Caco-2 (cell line): ENCODE data around the gene MYH14. TPM values are rescaled to one million over a fixed set of nuclear protein-coding genes. Genes with fewer than 3 reads are reported as not detected.

Source experiments
- BruUV-seq: library from RNA; stranded (reverse); fragments of 400-500 nt; replicated peaks from 2 replicates; lab custom pipeline; 2021; lab: Mats Ljungman, UMichigan
- CTCF ChIA-PET: fragments of 300-600 bp; sonication (Branson Sonifier 250); formaldehyde crosslinking; loops from one replicate; lab custom pipeline; 2022; ENCODE audit warnings: antibody characterized with exemption; lab: Charles Lee
- POLR2A ChIA-PET: fragments of 300-600 bp; sonication (Branson Sonifier 250); formaldehyde crosslinking; loops from one replicate; lab custom pipeline; 2022; ENCODE audit warnings: antibody characterized with exemption; lab: Charles Lee
- DNase-seq, 2 experiments: peaks; one replicate each; pipeline versions ENCODE4 v3.0.0 to v3.0.0-alpha.2; 2020 to 2022
- H3K27me3 ChIP-seq: replicated peaks from 2 replicates; pipeline ENCODE4 v1.6.0; 2011; ENCODE audit warnings: low read length; ENCODE audit not compliant: control insufficient read depth, insufficient read depth
- H3K36me3 ChIP-seq: 2 replicates; pipeline ENCODE4 v1.5.1; 2011; ENCODE audit warnings: low read length; ENCODE audit not compliant: control insufficient read depth, insufficient read depth
- H3K4me1 ChIP-seq: fragments of 250-450 bp; sonication (Bioruptor Pico); 2 replicates; pipeline ENCODE4 v1.5.1; 2020; ENCODE audit warnings: mild to moderate bottlenecking
- H3K4me3 ChIP-seq: 2 replicates; pipeline ENCODE4 v1.5.1; 2011; ENCODE audit warnings: low read depth, mild to moderate bottlenecking, control low read depth, low read length
- H3K9me3 ChIP-seq: fragments of 250-450 bp; sonication (Bioruptor Pico); 2 replicates; pipeline ENCODE4 v1.5.1; 2020; ENCODE audit warnings: mild to moderate bottlenecking, moderate library complexity
- H3K27ac Mint-ChIP-seq: one replicate; pipeline ENCODE4 v1.8.0; 2022; ENCODE audit warnings: mixed read lengths; ENCODE audit not compliant: unreplicated experiment
- H3K27me3 Mint-ChIP-seq: one replicate; pipeline ENCODE4 v1.8.0; 2022; ENCODE audit warnings: mixed read lengths; ENCODE audit not compliant: insufficient read depth, unreplicated experiment
- H3K36me3 Mint-ChIP-seq: one replicate; pipeline ENCODE4 v1.8.0; 2022; ENCODE audit warnings: mild to moderate bottlenecking, mixed read lengths; ENCODE audit not compliant: insufficient read depth, unreplicated experiment
- H3K4me1 Mint-ChIP-seq: one replicate; pipeline ENCODE4 v1.8.0; 2022; ENCODE audit warnings: low read depth, mixed read lengths; ENCODE audit not compliant: unreplicated experiment
- H3K4me3 Mint-ChIP-seq: one replicate; pipeline ENCODE4 v1.8.0; 2022; ENCODE audit warnings: mild to moderate bottlenecking, moderate library complexity, mixed read lengths; ENCODE audit not compliant: unreplicated experiment
- H3K9me3 Mint-ChIP-seq: one replicate; pipeline ENCODE4 v1.8.0; 2022; ENCODE audit warnings: mixed read lengths; ENCODE audit not compliant: unreplicated experiment
- intact Hi-C: fragments of 100-400 bp; cut with micrococcal nuclease; formaldehyde crosslinking; loops from one replicate; pipeline ENCODE4 v1.10.0; 2022; ENCODE audit not compliant: unreplicated experiment
- total RNA-seq: library from RNA; stranded (reverse); gene quantifications from 2 replicates; pipeline ENCODE4 v1.2.3, GENCODE V29; 2022
- TF ChIP-seq, protein P1 (sequence below), 2 experiments: fragments of 200-600 bp in 1 of 2; IDR thresholded peaks; 1 replicate in 1 of 2; 2 replicates in 1 of 2; pipeline versions ENCODE4 v1.5.1 to v1.8.0; 2011 to 2022; ENCODE audit warnings: antibody characterized with exemption in 1 of 2, control low read depth in 1 of 2, inconsistent platforms in 1 of 2, low read depth in 1 of 2, low read length in 1 of 2, mild to moderate bottlenecking in 1 of 2, moderate library complexity in 1 of 2; ENCODE audit not compliant: insufficient read depth in 1 of 2, severe bottlenecking in 1 of 2, unreplicated experiment in 1 of 2

MYH14 gene
- total RNA-seq, 1 experiment from 2014 or later = 89.8 TPM

DNA sequence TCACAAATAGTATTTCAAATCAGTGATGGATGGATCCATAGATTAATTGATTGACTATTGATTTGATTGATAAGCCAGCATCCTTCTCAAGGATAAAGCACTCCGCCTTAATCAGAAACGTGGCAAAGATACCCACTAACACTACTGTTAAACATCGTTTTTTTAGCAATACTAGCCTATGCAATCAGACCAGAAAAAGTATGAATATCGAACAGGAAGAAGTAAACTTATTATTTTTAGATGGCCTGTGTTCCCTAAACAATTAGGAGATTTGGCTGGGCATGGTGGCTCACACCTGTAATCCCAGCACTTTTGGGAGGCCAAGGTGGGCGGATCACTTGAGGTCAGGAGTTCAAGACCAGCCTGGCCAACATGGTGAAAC is 49.5 kb downstream of the MYH14 start:
- Histone ChIP-seq H3K9me3 (peaks cover 11% of the 10 kb centered on the region), H3K36me3 (peaks cover 18% of the 10 kb centered on the region), H3K27me3 (no peaks in the 10 kb centered on the region), H3K4me1 (no peaks in the 10 kb centered on the region), H3K4me3 (no peak overlapping the region)
- H3K4me1 Mint-ChIP-seq = no peaks in the 10 kb centered on the region
- H3K27ac Mint-ChIP-seq = peak overlapping the region; percentile 36
- no peak for DNase-seq
- ChIA-PET POLR2A (no interaction called here), CTCF (interaction anchor here (0.6 to 1.0 kb wide), 6 partner anchors 10 to 76 kb away, joined by 3 to 4 read pairs (median 3); partner anchors contain the start of gene KCNC3)
- TF ChIP-seq, protein P1, sequence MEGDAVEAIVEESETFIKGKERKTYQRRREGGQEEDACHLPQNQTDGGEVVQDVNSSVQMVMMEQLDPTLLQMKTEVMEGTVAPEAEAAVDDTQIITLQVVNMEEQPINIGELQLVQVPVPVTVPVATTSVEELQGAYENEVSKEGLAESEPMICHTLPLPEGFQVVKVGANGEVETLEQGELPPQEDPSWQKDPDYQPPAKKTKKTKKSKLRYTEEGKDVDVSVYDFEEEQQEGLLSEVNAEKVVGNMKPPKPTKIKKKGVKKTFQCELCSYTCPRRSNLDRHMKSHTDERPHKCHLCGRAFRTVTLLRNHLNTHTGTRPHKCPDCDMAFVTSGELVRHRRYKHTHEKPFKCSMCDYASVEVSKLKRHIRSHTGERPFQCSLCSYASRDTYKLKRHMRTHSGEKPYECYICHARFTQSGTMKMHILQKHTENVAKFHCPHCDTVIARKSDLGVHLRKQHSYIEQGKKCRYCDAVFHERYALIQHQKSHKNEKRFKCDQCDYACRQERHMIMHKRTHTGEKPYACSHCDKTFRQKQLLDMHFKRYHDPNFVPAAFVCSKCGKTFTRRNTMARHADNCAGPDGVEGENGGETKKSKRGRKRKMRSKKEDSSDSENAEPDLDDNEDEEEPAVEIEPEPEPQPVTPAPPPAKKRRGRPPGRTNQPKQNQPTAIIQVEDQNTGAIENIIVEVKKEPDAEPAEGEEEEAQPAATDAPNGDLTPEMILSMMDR (IDR thresholded peaks at IDR 0.05; ENCODE audit: insufficient read depth in 1 of 2, low read depth in 1 of 2, low read length in 1 of 2, severe bottlenecking in 1 of 2, unreplicated experiment in 1 of 2) = no peak
- H3K4me3 Mint-ChIP-seq = no peak overlapping the region
- peaks cover 15% of the 10 kb centered on the region for H3K9me3 Mint-ChIP-seq
- BruUV-seq = no TSS peak
- intact Hi-C loops = no loop called here
- peaks cover 83% of the 10 kb centered on the region for H3K36me3 Mint-ChIP-seq
- H3K27me3 Mint-ChIP-seq = no peaks in the 10 kb centered on the region

DNA sequence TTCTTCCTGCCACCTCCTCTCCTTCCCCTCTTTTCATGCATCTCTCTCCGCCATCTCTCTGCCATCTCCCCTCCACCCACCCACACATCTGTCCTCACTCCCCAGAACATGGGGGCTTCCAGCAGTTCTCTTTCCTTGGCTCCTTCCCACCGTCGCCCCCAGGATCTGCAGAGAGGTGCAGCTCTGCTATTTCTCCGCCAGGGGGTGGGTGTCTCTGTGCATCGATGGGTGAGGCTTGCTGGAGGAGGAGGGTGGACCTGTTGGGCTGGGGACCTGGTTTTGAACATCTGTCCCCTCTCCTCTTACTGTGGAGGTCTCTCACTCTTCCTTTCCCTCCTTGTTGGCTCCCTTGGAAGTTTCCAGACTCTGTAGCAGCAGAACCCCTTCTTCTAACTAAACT is 51.7 kb downstream of the MYH14 start:
- TF ChIP-seq, protein P1 (IDR thresholded peaks at IDR 0.05; ENCODE audit: insufficient read depth in 1 of 2, low read depth in 1 of 2, low read length in 1 of 2, severe bottlenecking in 1 of 2, unreplicated experiment in 1 of 2) = no peak
- Mint-ChIP-seq H3K27me3 (no peaks in the 10 kb centered on the region), H3K36me3 (peaks cover 72% of the 10 kb centered on the region), H3K4me3 (no peak overlapping the region), H3K9me3 (peaks cover 15% of the 10 kb centered on the region), H3K4me1 (no peaks in the 10 kb centered on the region), H3K27ac (no peak overlapping the region)
- CTCF ChIA-PET = no interaction called here
- Histone ChIP-seq H3K4me3 (no peak overlapping the region), H3K9me3 (peaks cover 11% of the 10 kb centered on the region), H3K36me3 (peaks cover 15% of the 10 kb centered on the region), H3K4me1 (no peaks in the 10 kb centered on the region), H3K27me3 (no peaks in the 10 kb centered on the region)
- DNase-seq = no peak
- intact Hi-C loops = no loop called here
- POLR2A ChIA-PET = no interaction called here
- no TSS peak for BruUV-seq

GRCh38 chr19:50257141-50257540 is 53.7 kb downstream of the MYH14 start:
- Histone ChIP-seq H3K36me3 (peaks cover 17% of the 10 kb centered on the region), H3K4me1 (no peaks in the 10 kb centered on the region), H3K27me3 (no peaks in the 10 kb centered on the region), H3K4me3 (no peak overlapping the region), H3K9me3 (peaks cover 11% of the 10 kb centered on the region)
- TF ChIP-seq, protein P1 (IDR thresholded peaks at IDR 0.05; ENCODE audit: insufficient read depth in 1 of 2, low read depth in 1 of 2, low read length in 1 of 2, severe bottlenecking in 1 of 2, unreplicated experiment in 1 of 2) = no peak
- ChIA-PET POLR2A (no interaction called here), CTCF (no interaction called here)
- Mint-ChIP-seq H3K4me3 (no peak overlapping the region), H3K4me1 (no peaks in the 10 kb centered on the region), H3K27me3 (no peaks in the 10 kb centered on the region), H3K27ac (no peak overlapping the region), H3K9me3 (peaks cover 10% of the 10 kb centered on the region), H3K36me3 (peaks cover 66% of the 10 kb centered on the region)
- intact Hi-C loops = no loop called here
- DNase-seq = no peak
- BruUV-seq = no TSS peak
